GM19328 (cell line): ENCODE results near the gene PRIMA1.

ENCODE experiments used
- ATAC-seq: cut with Tn5 transposase; IDR thresholded peaks from one replicate; pipeline ENCODE4 v1.9.1; 2021; ENCODE audit warnings: mild to moderate bottlenecking, moderate library complexity; ENCODE audit not compliant: unreplicated experiment

The PRIMA1 gene

GRCh38 chr14:93688239-93688666 lies 100.0 kb downstream of the PRIMA1 start:
- ATAC-seq = no peak

GRCh38 chr14:93686268-93686667 lies 102.0 kb downstream of the PRIMA1 start:
- ATAC-seq = no peak

GRCh38 chr14:93685121-93685895 lies 103.0 kb downstream of the PRIMA1 start:
- ATAC-seq = no peak

GRCh38 chr14:93683226-93683625 lies 105.1 kb downstream of the PRIMA1 start:
- ATAC-seq = no peak

- ATAC-seq = no peak
These were observed 105.8 kb downstream of the PRIMA1 start for GRCh38 chr14:93682459-93682858.

- no peak for ATAC-seq
These were observed 111.8 kb downstream of the PRIMA1 start for GRCh38 chr14:93676416-93676958.

- no peak for ATAC-seq
These were observed 112.6 kb downstream of the PRIMA1 start for GRCh38 chr14:93675651-93676050.

- ATAC-seq = no peak
These were observed 113.9 kb downstream of the PRIMA1 start for GRCh38 chr14:93674343-93674742.

GRCh38 chr14:93669632-93670031 lies 118.7 kb downstream of the PRIMA1 start:
- ATAC-seq = no peak
